Measurements from ENCODE around the gene CEP95. TPM values are rescaled to one million over a fixed set of nuclear protein-coding genes. Genes with fewer than 3 reads are reported as not detected.
A peak's percentile ranks its signal among the peaks of the same experiment; 100 is the strongest.

Gene CEP95
- total and polyA plus RNA-seq, 2 of the 13 experiments (the other 11 are each of a cell fraction or from before 2014, with no cell fraction given): 65.9 to 68.8 TPM

- Histone ChIP-seq H3K4me2 (ENCODE audit: low read depth, low read length) (no peak overlapping the region), H3K9me3 (ENCODE audit: low read length) (no peaks in the 10 kb centered on the region), H3K9ac (ENCODE audit: insufficient read depth, low read depth, low read length) (no peak overlapping the region), H3K27ac (ENCODE audit: extremely low read length, insufficient read depth, low read length) (no peak overlapping the region), H2AFZ (ENCODE audit: low read length) (no peak overlapping the region), H3K79me2 (ENCODE audit: insufficient read depth, low read length) (no peaks in the 10 kb centered on the region), H3K36me3 (replicated peaks in 1 of 2; ENCODE audit: control insufficient read depth in 1 of 2, insufficient read depth in 2 of 2, low read length in 2 of 2) (no peaks in the 10 kb centered on the region), H3K4me3 (replicated peaks in 1 of 3; ENCODE audit: insufficient read depth in 1 of 3, low read depth in 2 of 3, low read length in 3 of 3) (no peak overlapping the region), H3K27me3 (ENCODE audit: control insufficient read depth in 1 of 2, insufficient read depth in 2 of 2, low read length in 2 of 2) (peaks cover 0 to 6% of the 10 kb centered on the region in 2 experiments; a peak in 2 of 5 replicates), H3K4me1 (ENCODE audit: insufficient read depth, low read length) (no peaks in the 10 kb centered on the region), H4K20me1 (ENCODE audit: insufficient read depth, low read length) (no peaks in the 10 kb centered on the region)
- ATAC-seq (no peak; the same call in 2 of the 3 replicates), FAIRE-seq (no peak), DNase-seq (ENCODE audit: low spot score) (no peak)
- no TSS peak for BruUV-seq (replicated peaks)
- 20% methylated on average over 9 of the region's 9 CpGs for WGBS (ENCODE audit: low lambda C conversion rate)
- intact Hi-C loops (cut with micrococcal nuclease; ENCODE audit: unreplicated experiment): no loop called here
- in situ Hi-C loops (cut with HindIII; ENCODE audit: extremely low pct_ligation_motif_present, low pct_unique_long_range_greater_than_20kb): no loop called here
- ChIA-PET CTCF (ENCODE audit: low intra/inter-chr PET ratio, low total read pairs) (no interaction called here), POLR2A (no interaction called here)
- TF ChIP-seq ADNP (CRISPR knock-in tag; IDR thresholded peaks at IDR 0.05) (no peak), PRDM10 (CRISPR knock-in tag; IDR thresholded peaks at IDR 0.05; ENCODE audit: low read depth) (peak; percentile 92), EZH2 (conservative IDR thresholded peaks at IDR 0.05; ENCODE audit: low read depth, low read length) (no peak), PLSCR1 (CRISPR knock-in tag; IDR thresholded peaks at IDR 0.05; ENCODE audit: borderline replicate concordance) (no peak), FOXP1 (IDR thresholded peaks at IDR 0.05) (no peak), FOXP1 (CRISPR knock-in tag; IDR thresholded peaks at IDR 0.05) (no peak), DPF2 (CRISPR knock-in tag; IDR thresholded peaks at IDR 0.05; ENCODE audit: borderline replicate concordance, low read depth) (no peak), MBNL3 (CRISPR knock-in tag; conservative IDR thresholded peaks at IDR 0.05) (no peak), KDM5A (IDR thresholded peaks at IDR 0.05; ENCODE audit: borderline replicate concordance, low read length) (no peak)
Observed at GRCh38 chr17:64466019-64466735, 40.6 kb upstream of the CEP95 start.

All from HepG2 (cell line).